IMR-90 (cell line): Measurements from ENCODE around the gene CLEC2B. TPM values are rescaled to one million over a fixed set of nuclear protein-coding genes. Genes with fewer than 3 reads are reported as not detected.

ENCODE experiments used
- ATAC-seq: fragments of 200-7000 bp; cut with Tn5 transposase; 2 replicates; pipeline ENCODE4 v1.9.1; 2020; ENCODE audit warnings: low read depth, mild to moderate bottlenecking, moderate library complexity
- BruUV-seq: library from RNA; stranded (reverse); fragments of 400-500 nt; replicated peaks from 2 replicates; lab custom pipeline; 2021; lab: Mats Ljungman, UMichigan
- CTCF ChIA-PET: fragments of 300-600 bp; formaldehyde crosslinking; extraction: SDS; loops from one replicate; lab custom pipeline; 2021; ENCODE audit warnings: antibody characterized with exemption; lab: Yijun Ruan, JAX
- POLR2A ChIA-PET: fragments of 300-600 bp; sonication (Branson Sonifier 250); formaldehyde crosslinking; loops from one replicate; lab custom pipeline; 2022; ENCODE audit warnings: antibody characterized with exemption; ENCODE audit not compliant: unreplicated experiment; lab: Charles Lee
- DNase-seq: peaks from one replicate; pipeline ENCODE4 v3.0.0; 2013
- H2AFZ ChIP-seq: replicated peaks from 2 replicates; pipeline ENCODE3; 2013; ENCODE audit warnings: low read length, mild to moderate bottlenecking; ENCODE audit not compliant: poor library complexity
- H2AK5ac ChIP-seq: 2 replicates; pipeline ENCODE4 v1.6.1; 2013; ENCODE audit warnings: low read depth, low read length, inconsistent platforms
- H2AK9ac ChIP-seq: replicated peaks from 2 replicates; pipeline ENCODE3; 2013; ENCODE audit warnings: mild to moderate bottlenecking, low read depth, low read length, moderate library complexity; ENCODE audit not compliant: poor library complexity
- H2BK120ac ChIP-seq: 2 replicates; pipeline ENCODE4 v1.6.1; 2013; ENCODE audit warnings: low read depth, low read length, inconsistent platforms
- H2BK15ac ChIP-seq: 3 replicates; pipeline ENCODE4 v1.6.1; 2013; ENCODE audit warnings: low read depth, low read length, inconsistent platforms
- H2BK20ac ChIP-seq: 2 replicates; pipeline ENCODE4 v1.6.1; 2013; ENCODE audit warnings: low read depth, mild to moderate bottlenecking, inconsistent platforms, low read length, moderate library complexity
- H2BK5ac ChIP-seq: 2 replicates; pipeline ENCODE4 v1.6.1; 2013; ENCODE audit warnings: mild to moderate bottlenecking, low read depth, low read length, inconsistent platforms; ENCODE audit not compliant: poor library complexity, severe bottlenecking
- H3K14ac ChIP-seq: replicated peaks from 2 replicates; pipeline ENCODE4 v1.6.1; 2013; ENCODE audit warnings: low read depth, low read length, inconsistent platforms
- H3K18ac ChIP-seq: 2 replicates; pipeline ENCODE4 v1.6.1; 2013; ENCODE audit warnings: low read depth, low read length, control low read depth
- H3K23ac ChIP-seq: 2 replicates; pipeline ENCODE4 v1.6.1; 2013; ENCODE audit warnings: low read depth, low read length, inconsistent platforms
- H3K27ac ChIP-seq: 2 replicates; pipeline ENCODE4 v1.5.1; 2013; ENCODE audit warnings: mild to moderate bottlenecking, control low read depth, low read length; ENCODE audit not compliant: insufficient read depth
- H3K27me3 ChIP-seq: 2 replicates; pipeline ENCODE4 v1.6.1; 2013; ENCODE audit warnings: low read length; ENCODE audit not compliant: control insufficient read depth, insufficient read depth
- H3K36me3 ChIP-seq: 2 replicates; pipeline ENCODE4 v1.6.1; 2013; ENCODE audit warnings: low read length, mixed read lengths; ENCODE audit not compliant: control insufficient read depth, insufficient read depth
- H3K4ac ChIP-seq: 2 replicates; pipeline ENCODE4 v1.6.1; 2013; ENCODE audit warnings: low read depth, low read length, inconsistent platforms
- H3K4me1 ChIP-seq: 2 replicates; pipeline ENCODE4 v1.6.1; 2013; ENCODE audit warnings: low read length, mixed read lengths; ENCODE audit not compliant: control insufficient read depth, insufficient read depth
- H3K4me2 ChIP-seq: 2 replicates; pipeline ENCODE4 v1.6.1; 2013; ENCODE audit warnings: low read depth, mild to moderate bottlenecking, control low read depth, low read length, moderate library complexity
- H3K4me3 ChIP-seq: 2 replicates; pipeline ENCODE4 v1.5.1; 2013; ENCODE audit warnings: low read depth, mild to moderate bottlenecking, control low read depth, low read length, moderate library complexity; ENCODE audit not compliant: insufficient read depth
- H3K56ac ChIP-seq: 2 replicates; pipeline ENCODE4 v1.6.1; 2013; ENCODE audit warnings: low read length, inconsistent platforms; ENCODE audit not compliant: insufficient read depth; ENCODE audit errors: extremely low read depth
- H3K79me1 ChIP-seq, 2 experiments: 2 replicates each; pipeline ENCODE4 v1.6.1; 2013; ENCODE audit warnings: low read length in 2 of 2, inconsistent platforms in 1 of 2, low read depth in 1 of 2
- H3K9ac ChIP-seq: 2 replicates; pipeline ENCODE4 v1.6.1; 2013; ENCODE audit warnings: low read depth, low read length, control low read depth
- H3K9me1 ChIP-seq: 2 replicates; pipeline ENCODE4 v1.6.1; 2013; ENCODE audit warnings: low read length, inconsistent platforms; ENCODE audit not compliant: insufficient read depth
- H3K9me3 ChIP-seq: 2 replicates; pipeline ENCODE4 v1.6.1; 2013; ENCODE audit warnings: low read length; ENCODE audit not compliant: control insufficient read depth, insufficient read depth
- H4K20me1 ChIP-seq: 2 replicates; pipeline ENCODE4 v1.6.1; 2013; ENCODE audit warnings: low read length, inconsistent platforms; ENCODE audit not compliant: insufficient read depth
- H4K5ac ChIP-seq: 2 replicates; pipeline ENCODE4 v1.6.1; 2013; ENCODE audit warnings: mild to moderate bottlenecking, low read depth, low read length, control low read depth
- H4K8ac ChIP-seq, 2 experiments: 2 replicates each; pipeline ENCODE4 v1.6.1; 2013; ENCODE audit warnings: low read depth in 2 of 2, low read length in 2 of 2, control low read depth in 1 of 2, inconsistent platforms in 1 of 2
- H4K91ac ChIP-seq: 2 replicates; pipeline ENCODE4 v1.6.1; 2013; ENCODE audit warnings: low read depth, low read length, inconsistent platforms; ENCODE audit not compliant: insufficient read depth
- BHLHE40 ChIP-seq: fragments of 150-350 bp; IDR thresholded peaks from 2 replicates; pipeline ENCODE4 v1.6.1; 2016; ENCODE audit warnings: mild to moderate bottlenecking, low read depth, low read length
- CEBPB ChIP-seq: IDR thresholded peaks from 2 replicates; pipeline ENCODE4 v1.6.1; 2012; ENCODE audit warnings: low read depth, low read length, improper control_type of control experiment
- CHD1 ChIP-seq: IDR thresholded peaks from 2 replicates; pipeline ENCODE4 v1.6.1; 2012; ENCODE audit warnings: low read depth, low read length, improper control_type of control experiment
- FOS ChIP-seq: fragments of 150-350 bp; IDR thresholded peaks from 2 replicates; pipeline ENCODE4 v1.6.1; 2016; ENCODE audit warnings: low read depth, low read length
- MAFK ChIP-seq: IDR thresholded peaks from 2 replicates; pipeline ENCODE4 v1.6.1; 2012; ENCODE audit warnings: low read depth, low read length, improper control_type of control experiment
- MAZ ChIP-seq: IDR thresholded peaks from 2 replicates; pipeline ENCODE4 v1.6.1; 2012; ENCODE audit warnings: low read depth, mild to moderate bottlenecking, low read length, improper control_type of control experiment, moderate library complexity, borderline replicate concordance
- MXI1 ChIP-seq: IDR thresholded peaks from 2 replicates; pipeline ENCODE4 v1.6.1; 2012; ENCODE audit warnings: low read depth, mild to moderate bottlenecking, low read length, moderate library complexity, borderline replicate concordance
- NFE2L2 ChIP-seq: fragments of 150-350 bp; IDR thresholded peaks from 2 replicates; pipeline ENCODE4 v1.6.1; 2016; ENCODE audit warnings: low read depth, mild to moderate bottlenecking, low read length
- POLR2A ChIP-seq: IDR thresholded peaks from 2 replicates; pipeline ENCODE4 v1.6.1; 2012; ENCODE audit warnings: mild to moderate bottlenecking, low read depth, low read length
- RAD21 ChIP-seq: IDR thresholded peaks from 2 replicates; pipeline ENCODE4 v1.6.1; 2012; ENCODE audit warnings: low read length, improper control_type of control experiment
- RCOR1 ChIP-seq: IDR thresholded peaks from 2 replicates; pipeline ENCODE4 v1.6.1; 2012; ENCODE audit warnings: mild to moderate bottlenecking, low read length, improper control_type of control experiment; ENCODE audit not compliant: insufficient replicate concordance
- RFX5 ChIP-seq: IDR thresholded peaks from 2 replicates; pipeline ENCODE4 v1.8.0; 2012; ENCODE audit warnings: low read depth, mild to moderate bottlenecking, low read length, moderate library complexity
- SMC3 ChIP-seq: fragments of 150-350 bp; IDR thresholded peaks from 2 replicates; pipeline ENCODE4 v1.6.1; 2016; ENCODE audit warnings: low read depth, mild to moderate bottlenecking, antibody characterized with exemption, low read length, moderate library complexity
- dilution Hi-C: fragments of 300-500 bp; cut with HindIII; formaldehyde crosslinking; loops from one replicate; pipeline ENCODE4 v1.14.3; 2018; ENCODE audit warnings: low sequenced_read_pairs; ENCODE audit not compliant: unreplicated experiment
- in situ Hi-C: fragments of 300-500 bp; cut with MboI; formaldehyde crosslinking; loops from 3 replicates; pipeline ENCODE4 v1.14.3; 2019; ENCODE audit warnings: low sequenced_read_pairs, inconsistent platforms, mixed read lengths
- intact Hi-C: fragments of 100-400 bp; cut with micrococcal nuclease; formaldehyde crosslinking; loops from 2 replicates; pipeline ENCODE4 v1.10.0; 2022
- polyA plus RNA-seq, 3 experiments: library from polyadenylated mRNA; depleted of rRNA; stranded (reverse); fragments of >200 nt; gene quantifications; 2 replicates each; pipeline ENCODE4 v1.2.3, GENCODE V29; 2012; ENCODE audit warnings: low replicate concordance in 1 of 3
- total RNA-seq: library from RNA; depleted of rRNA; stranded (reverse); fragments of >200 nt; gene quantifications from 2 replicates; pipeline ENCODE4 v1.2.3, GENCODE V29; 2012
- TF ChIP-seq, protein P1 (sequence below): fragments of 150-350 bp; IDR thresholded peaks from 2 replicates; pipeline ENCODE4 v1.6.1; 2017; ENCODE audit warnings: mild to moderate bottlenecking, antibody characterized with exemption, low read length, low read depth
- TF ChIP-seq, protein P2 (sequence below): fragments of 150-350 bp; IDR thresholded peaks from 2 replicates; pipeline ENCODE4 v1.6.1; 2016; ENCODE audit warnings: low read depth, mild to moderate bottlenecking, low read length, moderate library complexity, borderline replicate concordance
- TF ChIP-seq, protein P3 (sequence below): conservative IDR thresholded peaks from 2 replicates; pipeline ENCODE4 v1.5.1; 2012; ENCODE audit warnings: mild to moderate bottlenecking, low read depth, low read length, improper control_type of control experiment

CLEC2B gene
- total and polyA plus RNA-seq, 2 of the 4 experiments (the other 2 are of a cell fraction), result 0.18 to 0.31 TPM

DNA sequence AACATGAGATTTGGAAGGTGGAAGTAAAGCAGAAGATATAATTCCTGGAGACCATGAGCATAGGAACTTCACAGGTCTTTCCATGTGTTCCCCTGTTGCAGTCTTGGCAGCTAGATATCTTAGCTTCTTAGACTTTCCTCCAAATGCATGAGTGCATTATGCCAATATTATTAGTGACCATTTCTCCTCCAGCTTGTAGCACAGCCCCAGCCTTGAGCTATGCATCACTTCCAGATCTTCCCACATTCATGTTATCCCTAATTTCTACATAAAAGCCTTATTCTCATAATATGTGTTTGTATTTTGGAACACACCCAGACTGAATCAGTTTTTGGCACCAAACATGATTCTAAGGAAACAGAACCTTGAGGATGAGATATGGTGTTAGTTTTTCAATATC is 11.0 kb downstream of the CLEC2B start:
- no peak overlapping the region for H3K27ac ChIP-seq
- H3K23ac ChIP-seq, result no peak overlapping the region
- H3K79me1 ChIP-seq, result no peaks in the 10 kb centered on the region
- no peaks in the 10 kb centered on the region for H3K4me1 ChIP-seq
- no peak overlapping the region for H2AFZ ChIP-seq
- H3K27me3 ChIP-seq, result no peaks in the 10 kb centered on the region
- H3K9me1 ChIP-seq, result no peaks in the 10 kb centered on the region
- H2BK5ac ChIP-seq, result no peak overlapping the region
- dilution Hi-C loops (no loop called here), in situ Hi-C loops (no loop called here), intact Hi-C loops (no loop called here)
- H3K9ac ChIP-seq, result no peak overlapping the region
- no peaks in the 10 kb centered on the region for H3K9me3 ChIP-seq
- no peak overlapping the region for H3K56ac ChIP-seq
- H3K4me2 ChIP-seq, result no peak overlapping the region
- ChIA-PET CTCF (no interaction called here), POLR2A (no interaction called here)
- ATAC-seq (no peak), DNase-seq (no peak)
- H4K91ac ChIP-seq, result no peak overlapping the region
- H3K4ac ChIP-seq, result no peak overlapping the region
- H2BK20ac ChIP-seq, result no peak overlapping the region
- H4K20me1 ChIP-seq, result no peaks in the 10 kb centered on the region
- no peak overlapping the region for H2AK9ac ChIP-seq
- no peak overlapping the region for H4K8ac ChIP-seq
- TF ChIP-seq MXI1, result no peak
- TF ChIP-seq, protein P1, sequence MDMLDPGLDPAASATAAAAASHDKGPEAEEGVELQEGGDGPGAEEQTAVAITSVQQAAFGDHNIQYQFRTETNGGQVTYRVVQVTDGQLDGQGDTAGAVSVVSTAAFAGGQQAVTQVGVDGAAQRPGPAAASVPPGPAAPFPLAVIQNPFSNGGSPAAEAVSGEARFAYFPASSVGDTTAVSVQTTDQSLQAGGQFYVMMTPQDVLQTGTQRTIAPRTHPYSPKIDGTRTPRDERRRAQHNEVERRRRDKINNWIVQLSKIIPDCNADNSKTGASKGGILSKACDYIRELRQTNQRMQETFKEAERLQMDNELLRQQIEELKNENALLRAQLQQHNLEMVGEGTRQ, result no peak
- no peak for TF ChIP-seq MAZ
- TF ChIP-seq FOS, result no peak
- no peak for TF ChIP-seq CHD1
- no peak for TF ChIP-seq CEBPB
- no peak for TF ChIP-seq SMC3
- TF ChIP-seq RCOR1, result no peak
- TF ChIP-seq, protein P2, sequence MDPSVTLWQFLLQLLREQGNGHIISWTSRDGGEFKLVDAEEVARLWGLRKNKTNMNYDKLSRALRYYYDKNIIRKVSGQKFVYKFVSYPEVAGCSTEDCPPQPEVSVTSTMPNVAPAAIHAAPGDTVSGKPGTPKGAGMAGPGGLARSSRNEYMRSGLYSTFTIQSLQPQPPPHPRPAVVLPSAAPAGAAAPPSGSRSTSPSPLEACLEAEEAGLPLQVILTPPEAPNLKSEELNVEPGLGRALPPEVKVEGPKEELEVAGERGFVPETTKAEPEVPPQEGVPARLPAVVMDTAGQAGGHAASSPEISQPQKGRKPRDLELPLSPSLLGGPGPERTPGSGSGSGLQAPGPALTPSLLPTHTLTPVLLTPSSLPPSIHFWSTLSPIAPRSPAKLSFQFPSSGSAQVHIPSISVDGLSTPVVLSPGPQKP, result no peak
- TF ChIP-seq BHLHE40, result no peak
- TF ChIP-seq NFE2L2, result no peak
- TF ChIP-seq MAFK, result no peak
- TF ChIP-seq, protein P3, sequence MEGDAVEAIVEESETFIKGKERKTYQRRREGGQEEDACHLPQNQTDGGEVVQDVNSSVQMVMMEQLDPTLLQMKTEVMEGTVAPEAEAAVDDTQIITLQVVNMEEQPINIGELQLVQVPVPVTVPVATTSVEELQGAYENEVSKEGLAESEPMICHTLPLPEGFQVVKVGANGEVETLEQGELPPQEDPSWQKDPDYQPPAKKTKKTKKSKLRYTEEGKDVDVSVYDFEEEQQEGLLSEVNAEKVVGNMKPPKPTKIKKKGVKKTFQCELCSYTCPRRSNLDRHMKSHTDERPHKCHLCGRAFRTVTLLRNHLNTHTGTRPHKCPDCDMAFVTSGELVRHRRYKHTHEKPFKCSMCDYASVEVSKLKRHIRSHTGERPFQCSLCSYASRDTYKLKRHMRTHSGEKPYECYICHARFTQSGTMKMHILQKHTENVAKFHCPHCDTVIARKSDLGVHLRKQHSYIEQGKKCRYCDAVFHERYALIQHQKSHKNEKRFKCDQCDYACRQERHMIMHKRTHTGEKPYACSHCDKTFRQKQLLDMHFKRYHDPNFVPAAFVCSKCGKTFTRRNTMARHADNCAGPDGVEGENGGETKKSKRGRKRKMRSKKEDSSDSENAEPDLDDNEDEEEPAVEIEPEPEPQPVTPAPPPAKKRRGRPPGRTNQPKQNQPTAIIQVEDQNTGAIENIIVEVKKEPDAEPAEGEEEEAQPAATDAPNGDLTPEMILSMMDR, result no peak
- no peak for TF ChIP-seq POLR2A
- no peak for TF ChIP-seq RFX5
- no peak for TF ChIP-seq RAD21
- H3K4me3 ChIP-seq, result no peak overlapping the region
- H2BK120ac ChIP-seq, result no peak overlapping the region
- H3K18ac ChIP-seq, result no peak overlapping the region
- H4K5ac ChIP-seq, result no peak overlapping the region
- H2BK15ac ChIP-seq, result no peak overlapping the region
- no peak overlapping the region for H2AK5ac ChIP-seq
- H3K14ac ChIP-seq, result no peak overlapping the region
- no TSS peak for BruUV-seq
- no peaks in the 10 kb centered on the region for H3K36me3 ChIP-seq
